GM12874 (cell line): ENCODE results near the gene TUBB2B.

Experiments used
- TF ChIP-seq, protein P1 (sequence below): IDR thresholded peaks from 2 replicates; pipeline ENCODE4 v1.5.1; 2011; ENCODE audit warnings: low read depth, mild to moderate bottlenecking, control low read depth, low read length, moderate library complexity; ENCODE audit not compliant: insufficient read depth

Gene TUBB2B

DNA sequence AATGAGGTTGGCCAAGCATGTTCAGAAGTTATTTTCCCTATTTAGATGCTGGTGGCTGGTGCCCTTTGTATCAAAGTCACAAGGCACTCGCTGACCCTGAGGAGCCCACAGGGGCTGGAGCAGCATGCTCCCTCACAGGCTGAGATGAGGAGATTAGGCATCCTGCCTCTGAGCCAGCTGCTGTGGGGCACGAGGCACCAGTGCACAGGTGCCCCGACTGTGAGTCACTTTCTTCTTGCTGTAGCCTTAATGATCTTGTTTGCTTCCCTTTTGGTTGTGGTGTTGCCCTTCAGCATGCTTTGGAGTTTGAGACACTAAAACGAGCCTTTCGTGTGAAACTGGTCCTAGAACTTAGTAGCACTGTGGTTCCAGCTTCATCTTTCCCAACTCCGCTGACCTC lies 35.6 kb upstream of the TUBB2B start:
- TF ChIP-seq, protein P1, sequence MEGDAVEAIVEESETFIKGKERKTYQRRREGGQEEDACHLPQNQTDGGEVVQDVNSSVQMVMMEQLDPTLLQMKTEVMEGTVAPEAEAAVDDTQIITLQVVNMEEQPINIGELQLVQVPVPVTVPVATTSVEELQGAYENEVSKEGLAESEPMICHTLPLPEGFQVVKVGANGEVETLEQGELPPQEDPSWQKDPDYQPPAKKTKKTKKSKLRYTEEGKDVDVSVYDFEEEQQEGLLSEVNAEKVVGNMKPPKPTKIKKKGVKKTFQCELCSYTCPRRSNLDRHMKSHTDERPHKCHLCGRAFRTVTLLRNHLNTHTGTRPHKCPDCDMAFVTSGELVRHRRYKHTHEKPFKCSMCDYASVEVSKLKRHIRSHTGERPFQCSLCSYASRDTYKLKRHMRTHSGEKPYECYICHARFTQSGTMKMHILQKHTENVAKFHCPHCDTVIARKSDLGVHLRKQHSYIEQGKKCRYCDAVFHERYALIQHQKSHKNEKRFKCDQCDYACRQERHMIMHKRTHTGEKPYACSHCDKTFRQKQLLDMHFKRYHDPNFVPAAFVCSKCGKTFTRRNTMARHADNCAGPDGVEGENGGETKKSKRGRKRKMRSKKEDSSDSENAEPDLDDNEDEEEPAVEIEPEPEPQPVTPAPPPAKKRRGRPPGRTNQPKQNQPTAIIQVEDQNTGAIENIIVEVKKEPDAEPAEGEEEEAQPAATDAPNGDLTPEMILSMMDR: no peak

DNA sequence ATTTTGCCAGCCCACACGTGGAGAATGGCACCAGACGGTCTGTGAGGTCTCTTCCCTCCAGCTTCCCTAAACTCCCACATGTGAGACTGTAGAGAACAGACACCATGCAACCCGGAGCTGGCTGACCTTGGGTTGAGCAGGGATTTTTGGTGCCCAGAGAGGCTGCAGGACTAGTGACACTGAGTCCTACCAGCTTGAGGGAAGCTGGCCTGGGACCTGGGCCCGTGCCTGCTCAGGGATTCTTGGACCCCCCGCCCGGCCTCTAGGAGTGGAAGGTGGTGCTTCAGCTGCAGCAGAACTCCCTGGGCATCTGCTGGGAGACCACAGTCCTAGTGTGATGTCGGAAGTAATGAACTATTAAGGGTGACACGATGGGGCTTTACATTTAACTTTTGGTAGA lies 34.5 kb upstream of the TUBB2B start:
- TF ChIP-seq, protein P1: no peak

DNA sequence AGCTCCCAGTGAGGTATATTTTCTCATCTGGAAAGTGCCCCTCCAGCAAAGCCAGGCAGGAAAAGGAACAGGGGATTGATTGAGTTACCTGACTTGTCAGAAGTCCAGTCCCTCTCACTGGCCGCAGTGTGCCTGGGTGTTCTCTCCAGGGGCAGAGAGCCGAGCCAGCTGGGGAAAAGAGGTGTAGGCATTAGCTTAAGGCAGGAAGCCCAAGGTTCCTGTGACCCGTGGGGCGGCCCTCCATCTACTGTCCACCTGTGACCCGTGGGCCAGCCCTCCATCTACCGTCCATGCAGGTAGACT lies 34.0 kb upstream of the TUBB2B start:
- TF ChIP-seq, protein P1: no peak

DNA sequence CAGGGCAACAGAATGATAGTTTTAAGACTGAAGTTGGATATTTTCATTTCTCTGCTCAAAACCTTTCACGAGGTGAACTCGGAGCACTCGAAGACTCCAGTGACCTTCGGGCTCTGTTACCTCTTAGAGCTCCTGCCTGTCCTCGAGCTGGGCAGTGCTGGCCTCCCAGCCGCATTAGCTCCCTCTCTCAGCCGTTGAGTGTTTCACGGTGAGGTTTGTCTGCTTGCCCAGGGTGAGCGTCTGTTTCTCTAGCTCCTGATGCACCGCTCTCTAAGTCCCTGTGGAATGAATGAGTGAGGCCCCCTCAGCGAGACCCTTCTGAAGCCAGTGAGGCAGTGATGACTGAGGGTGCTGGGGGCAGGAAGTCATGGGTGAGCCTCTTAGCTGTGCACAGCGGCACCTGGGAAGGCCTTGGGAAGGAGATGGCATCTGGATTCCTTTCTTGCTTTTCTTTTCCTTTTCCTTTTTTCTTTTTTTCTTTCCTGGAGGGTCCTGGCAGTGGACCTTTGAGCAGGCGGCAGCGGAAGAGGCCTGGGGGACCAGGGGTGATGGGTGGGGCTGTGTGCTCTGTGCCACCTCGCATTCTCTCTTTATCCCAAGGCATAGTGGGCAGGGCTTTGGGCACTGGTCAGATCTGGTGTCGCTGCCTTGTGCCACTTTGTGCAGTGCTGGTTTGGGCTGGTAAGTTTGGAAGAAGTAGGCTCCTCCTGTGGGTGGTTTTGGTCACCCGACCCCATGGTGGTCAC lies 33.5 kb upstream of the TUBB2B start:
- TF ChIP-seq, protein P1: no peak

DNA sequence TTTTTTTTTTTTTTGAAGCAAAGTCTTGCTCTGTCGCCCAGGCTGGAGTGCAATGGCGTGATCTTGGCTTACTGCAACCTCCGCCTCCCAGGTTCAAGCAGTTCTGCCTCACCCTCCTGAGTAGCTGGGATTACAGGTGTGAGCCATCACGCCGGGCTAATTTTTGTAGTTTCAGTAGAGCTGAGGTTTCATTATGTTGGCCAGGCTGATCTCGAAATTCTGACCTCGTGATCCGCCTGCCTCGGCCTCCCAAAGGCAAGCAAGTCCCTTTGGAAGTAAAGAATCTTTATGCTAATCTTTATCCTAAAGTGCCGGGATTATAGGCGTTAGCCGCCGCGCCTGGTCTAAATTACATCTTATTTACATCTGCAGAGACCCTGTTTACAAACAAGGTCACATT lies 32.8 kb upstream of the TUBB2B start:
- TF ChIP-seq, protein P1: no peak

DNA sequence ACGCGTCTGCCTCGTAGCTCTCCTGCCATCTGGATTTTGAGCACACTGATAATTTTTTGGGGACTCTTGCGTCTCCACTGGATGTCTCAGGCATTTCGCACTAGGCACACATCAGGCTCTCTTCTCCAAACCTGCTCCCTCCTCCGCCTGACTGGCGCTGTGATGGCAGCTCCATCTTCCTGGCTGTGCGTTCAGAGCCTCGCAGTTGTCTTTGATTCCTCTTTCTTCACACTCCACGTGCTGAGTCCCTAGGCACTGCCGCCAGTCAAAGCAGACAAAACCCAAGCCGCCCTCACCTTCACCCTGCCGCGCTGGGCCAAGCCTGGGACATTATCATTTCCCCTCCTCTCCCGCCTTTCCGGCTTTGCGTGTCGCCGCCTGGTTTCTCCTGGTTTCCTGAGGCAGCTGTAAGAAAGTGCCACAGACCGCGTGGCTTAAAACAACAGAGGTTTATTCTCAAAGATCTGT lies 32.1 kb upstream of the TUBB2B start:
- TF ChIP-seq, protein P1: no peak

DNA sequence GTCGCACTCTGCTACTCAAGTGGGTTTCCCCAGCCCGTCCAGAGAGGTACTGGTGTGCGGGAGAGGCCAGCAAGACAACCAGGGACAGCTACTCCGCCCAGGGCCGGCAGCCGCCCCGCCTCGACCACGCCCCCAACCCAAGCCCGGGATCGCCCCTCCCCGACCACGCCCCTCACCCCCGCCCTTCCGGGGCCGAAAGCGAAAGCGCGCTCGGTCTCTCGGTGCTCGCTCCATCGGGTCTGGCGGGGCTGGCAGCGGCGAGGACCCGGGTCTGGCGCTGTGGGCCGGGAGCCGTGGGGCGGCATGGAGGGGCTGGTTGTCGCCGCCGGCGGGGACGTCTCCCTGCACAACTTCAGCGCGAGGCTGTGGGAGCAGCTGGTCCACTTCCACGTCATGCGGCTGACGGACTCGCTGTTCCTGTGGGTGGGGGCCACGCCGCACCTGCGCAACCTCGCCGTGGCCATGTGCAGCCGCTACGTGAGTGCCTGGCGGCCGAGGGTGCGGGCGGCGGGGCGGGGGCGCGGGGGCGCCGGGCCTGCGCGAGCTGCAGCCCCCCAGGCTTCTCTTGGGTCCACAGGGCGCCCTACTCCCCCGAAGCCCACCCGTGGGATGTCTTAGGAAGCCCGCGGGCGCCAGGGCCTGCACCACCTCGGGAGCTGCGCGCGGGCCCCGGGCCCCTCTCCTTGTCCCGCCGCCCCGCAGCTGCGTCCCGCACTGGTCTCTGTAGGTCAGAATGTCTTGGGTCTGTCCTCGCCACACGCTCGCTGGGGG lies 31.5 kb upstream of the TUBB2B start, which contains the start of gene PSMG4:
TSS of gene PSMG4 (plus strand) at position 228 of the 771 bp plus-strand sequence. CDS start at position 304, 76 bp downstream.
- TF ChIP-seq, protein P1: no peak
